ENCODE data around the gene FGGY.

The FGGY gene

DNA sequence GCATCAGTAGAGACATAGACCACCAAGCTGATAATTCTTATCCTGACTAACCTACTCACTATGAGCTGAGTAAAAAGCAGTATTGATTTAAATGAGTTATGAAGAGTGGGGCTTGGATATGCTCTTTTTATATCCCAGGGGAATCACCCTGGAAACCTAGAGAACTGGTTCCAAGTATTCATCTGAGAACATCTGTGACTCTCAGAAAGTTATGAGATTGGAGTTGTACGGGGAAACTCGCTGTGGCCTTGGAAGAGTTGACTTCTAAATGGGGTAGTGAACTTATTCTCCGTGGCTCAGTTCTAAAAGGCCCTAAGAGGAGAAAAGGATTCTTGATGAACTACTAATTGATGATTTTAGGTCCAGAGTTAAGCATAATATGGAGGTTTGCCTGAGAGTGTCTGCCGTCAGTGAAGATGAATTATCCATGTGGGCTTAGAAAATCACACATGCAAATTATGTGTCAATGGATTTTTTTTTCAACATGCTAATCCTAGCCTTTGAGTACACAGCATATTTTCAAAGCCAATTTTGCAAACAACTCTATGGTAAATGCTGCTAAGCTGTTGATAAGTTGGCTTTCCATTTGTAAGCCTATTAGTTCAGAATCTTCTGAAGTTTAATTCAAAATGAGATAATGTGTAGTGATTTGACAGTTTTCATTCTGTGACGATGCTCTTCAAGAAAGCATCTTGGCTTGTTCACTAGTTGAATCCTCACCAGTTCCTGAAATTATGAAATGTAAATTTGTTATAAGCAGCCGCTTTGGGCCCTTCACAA, 122.7 kb downstream of the FGGY start:
- DNase-seq = no peak

DNA sequence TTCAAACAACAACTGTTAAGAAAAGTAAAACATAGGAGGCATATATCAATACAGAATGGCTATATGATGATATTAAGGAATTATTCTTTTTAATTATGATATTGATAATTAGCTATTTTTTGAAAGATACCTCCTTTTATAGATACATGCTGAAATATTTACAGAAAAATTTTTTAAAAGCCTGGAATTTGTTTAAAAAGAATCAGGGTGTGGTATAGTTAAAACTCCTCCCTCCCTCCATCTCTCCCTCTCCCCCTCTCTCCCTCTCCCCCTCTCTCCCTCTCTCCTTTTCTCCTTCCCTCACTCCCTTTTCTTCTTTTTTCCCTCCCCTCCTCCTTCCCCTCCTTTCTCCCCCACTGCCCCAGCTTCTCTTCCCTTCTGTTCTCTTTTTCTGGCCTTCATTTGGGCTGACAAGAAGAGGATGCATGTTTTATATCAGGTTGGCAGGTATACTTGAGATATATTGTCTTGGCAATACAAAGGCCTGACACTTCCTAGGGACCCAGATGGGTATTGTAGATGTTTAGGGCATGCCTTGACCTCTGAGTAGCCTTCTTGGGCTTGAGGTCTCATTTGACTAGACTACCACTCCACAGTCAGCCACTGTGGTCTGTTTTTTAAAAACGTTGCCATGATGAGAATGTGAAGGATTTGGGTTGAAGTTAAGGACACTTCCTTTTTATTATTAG, 124.5 kb downstream of the FGGY start:
- no peak for DNase-seq

- no peak for DNase-seq
These were observed 126.2 kb downstream of the FGGY start for GRCh38 chr1:59422921-59423575.

GRCh38 chr1:59427155-59427554, 130.3 kb downstream of the FGGY start:
- no peak for DNase-seq

- no peak for DNase-seq
These were observed 130.9 kb downstream of the FGGY start for GRCh38 chr1:59427784-59428183.

GRCh38 chr1:59428828-59429227, 131.9 kb downstream of the FGGY start:
- no peak for DNase-seq

DNA sequence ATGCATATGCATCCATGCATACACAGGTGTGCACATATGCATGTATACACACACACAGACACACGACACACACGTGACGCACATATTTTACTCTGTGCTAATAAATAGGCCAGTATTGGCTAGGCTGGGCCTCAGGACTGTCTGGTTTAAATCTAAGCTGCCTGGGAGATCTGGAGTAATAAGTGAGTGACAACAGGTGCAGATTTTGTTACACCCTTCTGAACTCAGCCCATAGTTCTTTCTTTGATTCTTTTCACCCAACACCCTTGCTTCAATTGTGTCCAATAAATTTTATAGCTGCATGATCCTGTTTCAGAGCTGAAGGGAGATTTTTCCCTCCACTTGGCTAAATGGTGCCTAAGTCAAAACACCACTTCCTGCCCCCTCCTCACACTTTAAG, 132.8 kb downstream of the FGGY start:
- no peak for DNase-seq

GRCh38 chr1:59431566-59432294, 134.8 kb downstream of the FGGY start:
- no peak for DNase-seq

- no peak for DNase-seq
These were observed 135.9 kb downstream of the FGGY start for GRCh38 chr1:59432531-59433439.

- no peak for DNase-seq
These were observed 136.5 kb downstream of the FGGY start for GRCh38 chr1:59433440-59433813.

DNA sequence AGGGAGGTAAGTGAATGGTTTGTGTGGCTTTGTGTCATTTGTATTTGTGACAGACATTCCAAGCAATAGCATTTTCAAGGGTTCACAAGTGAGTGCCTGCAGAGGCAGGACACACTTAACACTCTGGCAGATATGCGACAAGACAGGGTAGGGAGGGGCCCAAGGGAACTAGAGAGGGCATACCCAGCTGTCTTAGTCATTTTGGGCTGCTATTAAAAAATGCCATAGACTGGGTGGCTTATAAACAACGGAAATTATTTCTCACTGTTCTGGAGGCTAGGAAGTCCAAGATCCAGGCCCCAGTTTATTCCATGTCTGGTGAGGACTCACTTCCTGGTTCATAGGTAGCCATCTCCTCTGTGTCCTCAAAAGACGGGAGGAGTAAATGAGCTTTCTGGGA, 137.4 kb downstream of the FGGY start:
- no peak for DNase-seq

DNA sequence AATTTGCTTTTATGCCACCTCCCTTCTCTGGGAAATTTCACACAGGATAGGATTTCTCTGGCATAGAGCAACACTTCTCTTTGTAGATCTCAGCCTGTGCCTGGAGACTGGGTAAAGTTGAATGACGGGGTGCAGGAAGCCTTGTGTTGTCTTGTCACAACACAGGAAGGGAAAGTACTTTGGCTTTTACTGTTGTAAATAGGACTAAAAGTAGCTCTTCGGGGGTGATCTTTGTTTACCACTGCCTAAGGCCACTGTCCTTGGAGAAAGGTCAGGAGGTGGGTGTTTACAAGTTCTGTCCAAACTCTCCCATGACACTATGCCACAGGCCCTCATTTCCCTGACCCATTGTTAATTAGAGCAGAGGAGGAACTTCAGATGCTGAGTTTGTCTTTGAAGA, 139.7 kb downstream of the FGGY start:
- DNase-seq = no peak

GRCh38 chr1:59438058-59438560, 141.2 kb downstream of the FGGY start:
- no peak for DNase-seq

DNA sequence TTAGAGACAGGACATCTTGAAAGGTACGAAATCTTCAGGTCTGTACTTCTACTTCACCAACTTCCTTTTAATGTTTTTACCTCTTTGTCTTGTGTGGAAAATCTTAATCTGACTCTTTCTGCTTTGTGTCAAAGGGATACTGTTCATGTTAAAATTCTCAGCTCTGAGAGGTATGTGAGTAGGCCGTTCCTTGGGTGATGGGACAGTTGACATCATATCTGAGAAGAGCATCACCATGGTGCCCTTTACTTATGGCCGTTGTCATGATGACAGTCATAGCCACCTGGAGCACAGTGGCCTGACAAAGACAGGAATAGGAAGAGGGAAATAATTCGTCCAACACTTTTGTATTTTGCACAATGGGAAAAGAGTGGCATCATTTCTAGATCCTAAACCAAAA, 145.6 kb downstream of the FGGY start:
- DNase-seq = no peak

GRCh38 chr1:59443310-59443709, 146.4 kb downstream of the FGGY start:
- DNase-seq = no peak

DNA sequence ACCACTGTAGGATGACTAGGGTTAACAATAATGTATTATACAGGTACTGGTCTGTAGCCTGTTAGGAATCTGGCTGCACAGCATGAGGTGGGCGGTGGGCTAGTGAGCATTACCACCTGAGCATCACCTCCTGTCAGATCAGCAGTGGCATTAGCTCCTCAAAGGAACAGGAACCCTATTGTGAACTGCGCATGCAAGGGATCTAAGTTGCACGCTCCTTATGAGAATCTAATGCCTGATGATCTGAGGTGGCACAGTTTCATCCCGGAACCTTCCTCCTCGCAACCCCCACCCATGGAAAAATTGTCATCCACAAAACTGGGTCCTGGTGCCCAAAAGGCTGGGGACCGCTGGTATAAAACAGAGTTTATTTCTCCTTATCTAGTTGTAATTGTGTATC, 147.6 kb downstream of the FGGY start:
- no peak for DNase-seq

DNA sequence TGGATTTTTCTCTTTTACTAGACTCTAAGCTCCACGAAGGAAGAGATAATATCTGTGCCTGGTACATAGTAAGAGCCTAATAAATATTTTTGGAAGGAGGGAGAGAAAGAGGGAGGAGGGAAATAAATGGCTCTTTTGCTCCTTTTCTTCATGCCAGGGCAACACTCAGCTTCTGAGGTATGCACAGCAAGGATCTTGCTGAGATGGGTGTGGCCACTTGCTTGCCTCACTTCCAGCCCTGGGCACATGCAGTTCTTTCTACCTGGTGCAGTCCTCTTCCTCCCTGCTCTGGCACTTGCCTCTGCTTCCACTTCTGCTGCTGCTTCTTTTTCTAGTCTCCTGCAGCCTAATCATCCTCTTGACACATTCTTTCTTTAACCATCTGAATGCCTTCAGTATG, 148.1 kb downstream of the FGGY start:
- no peak for DNase-seq

DNA sequence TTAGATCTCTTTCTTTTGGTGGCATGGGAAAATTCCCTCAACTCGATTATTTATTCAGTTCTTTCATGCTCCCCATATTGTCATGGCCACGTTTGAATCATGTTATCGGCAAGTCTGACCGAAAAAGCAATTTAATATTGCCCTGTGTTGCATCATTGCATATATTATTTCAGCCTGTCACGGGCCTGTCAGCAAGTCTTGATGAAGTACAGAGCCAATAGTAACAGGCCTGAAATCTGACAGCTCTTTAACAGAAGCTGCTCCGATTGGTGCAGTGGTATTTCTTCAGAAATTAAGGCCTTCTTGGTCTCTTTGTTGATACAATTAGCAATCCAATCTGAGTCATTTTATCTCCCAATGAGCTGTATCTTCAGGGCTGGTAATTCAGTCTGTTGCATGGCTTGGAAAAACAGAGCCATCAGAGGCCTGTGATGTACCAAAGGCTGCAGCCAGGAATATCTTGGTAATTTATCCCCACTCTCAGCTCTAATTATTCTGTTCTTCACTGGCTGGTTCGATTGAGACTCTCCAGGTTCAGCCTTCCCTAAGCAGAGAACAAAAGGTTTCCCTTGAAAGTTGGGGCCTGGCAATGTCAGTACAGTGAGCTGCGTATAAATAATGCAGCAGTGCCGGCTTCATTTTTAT, 149.5 kb downstream of the FGGY start:
- DNase-seq = no peak

DNA sequence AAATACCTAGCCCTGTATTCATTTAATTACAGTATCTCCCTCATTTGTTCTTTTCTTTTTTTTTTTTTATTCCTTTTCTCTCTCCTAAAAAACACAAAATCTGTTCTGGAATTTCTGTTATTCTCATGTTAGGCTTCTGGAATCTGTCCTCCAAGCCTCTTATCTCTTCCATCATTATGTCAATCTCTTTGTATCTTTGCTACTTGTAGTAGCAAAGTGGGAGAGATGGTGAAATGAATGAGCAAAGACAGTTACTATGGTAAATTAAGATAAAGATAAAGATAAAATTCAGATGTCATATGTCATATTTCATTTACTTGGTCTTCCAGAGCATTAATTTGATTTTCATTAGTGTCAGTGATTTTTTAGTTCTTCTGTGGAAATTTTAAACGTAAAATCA, 155.1 kb downstream of the FGGY start:
- DNase-seq = no peak

DNA sequence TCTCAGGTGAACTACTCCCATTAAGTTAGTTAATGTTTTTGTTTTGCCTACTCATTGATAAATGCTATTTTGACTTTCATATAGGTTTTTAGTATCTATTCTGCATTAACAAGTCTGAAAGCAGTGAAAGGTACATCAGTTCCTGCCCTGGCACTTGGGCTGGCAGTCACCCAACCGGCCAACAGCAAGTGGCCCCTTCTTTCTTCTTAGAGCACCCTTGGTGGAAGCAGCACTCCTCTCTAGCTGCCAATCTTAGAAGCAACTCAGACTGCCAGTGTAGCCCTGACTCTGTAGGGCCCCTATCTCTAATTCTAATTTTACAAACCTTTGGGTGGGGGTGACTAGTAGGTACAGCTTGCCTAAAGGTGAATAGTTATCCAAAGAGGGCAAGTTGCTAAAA, 155.7 kb downstream of the FGGY start:
- DNase-seq = no peak

DNA sequence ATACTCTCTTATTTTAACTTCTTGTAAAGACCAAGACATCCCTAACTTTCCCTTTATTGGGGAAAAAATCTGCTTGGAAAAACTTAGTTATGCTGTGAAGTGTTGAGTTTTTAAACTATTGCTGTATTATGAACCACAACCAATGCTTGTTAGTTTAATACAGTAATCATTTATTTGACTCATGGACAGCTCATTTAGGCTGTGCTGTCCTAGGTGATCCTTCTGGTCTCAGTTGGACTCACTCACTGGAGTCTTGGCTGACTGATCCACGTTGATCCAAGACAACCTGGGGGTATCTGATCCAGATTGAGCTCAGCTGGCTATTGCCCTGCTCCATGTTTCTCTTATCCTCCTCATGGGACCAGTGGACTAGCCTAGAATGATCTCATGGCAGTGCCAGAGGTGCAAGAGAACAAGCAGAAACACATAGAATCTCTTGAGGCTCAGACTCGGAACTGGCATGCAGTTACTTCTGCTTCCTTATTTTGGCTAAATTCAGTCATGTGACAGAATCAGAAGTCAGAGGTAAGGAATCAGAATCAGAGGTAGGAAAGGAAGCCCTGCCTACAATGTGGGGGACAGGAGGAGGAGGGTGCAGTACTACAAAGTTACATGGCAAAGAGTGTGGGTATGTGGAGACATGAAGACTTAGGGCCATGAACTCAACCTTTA, 156.5 kb downstream of the FGGY start:
- DNase-seq = no peak
